Ectodermal cell (in vitro differentiated cells): ENCODE data around the gene NOC2L.

Source experiments
- H3K27ac ChIP-seq: 2 replicates; pipeline ENCODE4 v1.7.0; 2013; ENCODE audit warnings: mild to moderate bottlenecking, low read depth, low read length; ENCODE audit not compliant: insufficient read depth, poor library complexity, severe bottlenecking
- H3K27me3 ChIP-seq: 2 replicates; pipeline ENCODE4 v1.7.0; 2013; ENCODE audit warnings: mild to moderate bottlenecking, low read length; ENCODE audit not compliant: insufficient read depth, control insufficient read depth, poor library complexity, severe bottlenecking
- H3K36me3 ChIP-seq: one replicate; pipeline ENCODE4 v1.7.0; 2013; ENCODE audit warnings: low read length; ENCODE audit not compliant: control insufficient read depth, insufficient read depth
- H3K4me1 ChIP-seq: one replicate; pipeline ENCODE4 v1.7.0; 2013; ENCODE audit warnings: low read length; ENCODE audit not compliant: control insufficient read depth, insufficient read depth
- H3K4me3 ChIP-seq: 2 replicates; pipeline ENCODE4 v1.7.0; 2013; ENCODE audit warnings: low read depth, low read length, control low read depth; ENCODE audit not compliant: insufficient read depth
- H3K9me3 ChIP-seq: 2 replicates; pipeline ENCODE4 v1.7.0; 2013; ENCODE audit warnings: mild to moderate bottlenecking, low read length, moderate library complexity; ENCODE audit not compliant: control insufficient read depth
- WGBS, 2 experiments: methylation state at CpG; one replicate each; pipeline ENCODE4 v1.1.7; 2013; ENCODE audit warnings: missing lambda C conversion rate in 2 of 2; 5-methylcytosine and 5-hydroxymethylcytosine counted together

NOC2L gene

GRCh38 chr1:914131-914890 lies 44.7 kb downstream of the NOC2L start:
- Histone ChIP-seq H3K4me1 (no peaks in the 10 kb centered on the region), H3K4me3 (no peak overlapping the region), H3K9me3 (no peaks in the 10 kb centered on the region), H3K27me3 (peaks cover 91% of the 10 kb centered on the region), H3K27ac (no peak overlapping the region), H3K36me3 (no peaks in the 10 kb centered on the region)
- WGBS, 2 experiments, result 83 to 87% methylated on average over 21 of the region's 21 CpGs

GRCh38 chr1:913491-914130 lies 45.4 kb downstream of the NOC2L start:
- Histone ChIP-seq H3K36me3 (no peaks in the 10 kb centered on the region), H3K9me3 (no peaks in the 10 kb centered on the region), H3K27me3 (peaks cover 84% of the 10 kb centered on the region), H3K4me1 (no peaks in the 10 kb centered on the region), H3K4me3 (no peak overlapping the region), H3K27ac (no peak overlapping the region)
- WGBS, 2 experiments, result 89% methylated on average over 16 of the region's 16 CpGs

GRCh38 chr1:912740-913301 lies 46.2 kb downstream of the NOC2L start:
- H3K4me1 ChIP-seq, result no peaks in the 10 kb centered on the region
- no peak overlapping the region for H3K27ac ChIP-seq
- no peaks in the 10 kb centered on the region for H3K36me3 ChIP-seq
- H3K4me3 ChIP-seq, result no peak overlapping the region
- 52 to 56% methylated on average over 24 of the region's 24 CpGs for WGBS, 2 experiments
- H3K27me3 ChIP-seq, result peaks cover 81% of the 10 kb centered on the region
- no peaks in the 10 kb centered on the region for H3K9me3 ChIP-seq

- Histone ChIP-seq H3K9me3 (no peaks in the 10 kb centered on the region), H3K27me3 (peaks cover 81% of the 10 kb centered on the region), H3K4me3 (no peak overlapping the region), H3K27ac (no peak overlapping the region), H3K36me3 (no peaks in the 10 kb centered on the region), H3K4me1 (no peaks in the 10 kb centered on the region)
- 79 to 81% methylated on average over 15 of the region's 15 CpGs for WGBS, 2 experiments
Observed at GRCh38 chr1:911875-912739, 46.9 kb downstream of the NOC2L start.

DNA sequence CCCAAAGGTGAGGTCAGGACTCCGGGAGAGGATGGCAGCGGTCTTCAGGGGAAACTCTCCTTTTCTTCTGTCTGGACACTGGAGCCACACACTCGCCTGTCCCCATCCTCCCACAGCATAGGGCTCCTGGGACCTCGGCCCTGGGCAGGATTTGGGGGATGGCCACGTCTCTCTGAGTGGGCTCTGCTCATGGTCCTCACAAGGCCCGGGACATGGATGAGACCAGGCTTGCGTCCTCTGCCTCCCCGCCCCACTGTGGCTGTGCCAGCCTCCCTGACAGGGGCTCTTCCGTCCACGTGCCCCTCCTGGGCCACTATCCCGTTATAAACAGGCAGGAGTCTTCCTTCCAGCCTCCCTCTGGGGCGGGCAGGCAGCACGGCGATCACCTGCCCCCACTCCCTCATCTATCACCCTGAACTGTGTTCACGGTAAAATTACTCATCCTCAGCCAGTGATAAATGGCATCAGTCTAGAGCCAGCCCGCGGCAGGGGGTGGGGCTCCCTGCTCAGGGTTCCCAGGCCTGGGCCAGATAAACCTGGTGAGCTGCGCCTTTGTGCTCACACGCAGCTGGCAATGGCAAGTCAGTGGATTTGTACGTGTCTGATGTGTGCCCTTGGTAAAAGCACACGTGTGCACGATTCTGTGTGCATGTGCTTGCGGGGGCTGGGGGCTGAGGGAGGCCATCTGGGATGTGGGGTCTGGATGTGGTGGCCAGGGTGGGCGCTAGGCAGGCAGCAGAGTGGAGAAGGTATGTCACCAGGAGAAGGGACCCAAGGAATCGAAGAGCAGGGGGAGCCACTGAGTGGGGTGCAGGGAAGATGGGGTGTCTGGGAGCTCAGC lies 48.0 kb downstream of the NOC2L start:
- Histone ChIP-seq H3K4me3 (no peak overlapping the region), H3K4me1 (no peaks in the 10 kb centered on the region), H3K36me3 (no peaks in the 10 kb centered on the region), H3K27me3 (peaks cover 81% of the 10 kb centered on the region), H3K27ac (no peak overlapping the region), H3K9me3 (no peaks in the 10 kb centered on the region)
- 85 to 86% methylated on average over 25 of the region's 25 CpGs for WGBS, 2 experiments

GRCh38 chr1:910311-910880 lies 48.7 kb downstream of the NOC2L start:
- H3K9me3 ChIP-seq, result no peaks in the 10 kb centered on the region
- no peak overlapping the region for H3K27ac ChIP-seq
- 80% methylated on average over 29 of the region's 29 CpGs for whole genome bisulfite sequencing, 2 experiments
- no peaks in the 10 kb centered on the region for H3K36me3 ChIP-seq
- no peaks in the 10 kb centered on the region for H3K4me1 ChIP-seq
- H3K4me3 ChIP-seq, result no peak overlapping the region
- H3K27me3 ChIP-seq, result peaks cover 81% of the 10 kb centered on the region

DNA sequence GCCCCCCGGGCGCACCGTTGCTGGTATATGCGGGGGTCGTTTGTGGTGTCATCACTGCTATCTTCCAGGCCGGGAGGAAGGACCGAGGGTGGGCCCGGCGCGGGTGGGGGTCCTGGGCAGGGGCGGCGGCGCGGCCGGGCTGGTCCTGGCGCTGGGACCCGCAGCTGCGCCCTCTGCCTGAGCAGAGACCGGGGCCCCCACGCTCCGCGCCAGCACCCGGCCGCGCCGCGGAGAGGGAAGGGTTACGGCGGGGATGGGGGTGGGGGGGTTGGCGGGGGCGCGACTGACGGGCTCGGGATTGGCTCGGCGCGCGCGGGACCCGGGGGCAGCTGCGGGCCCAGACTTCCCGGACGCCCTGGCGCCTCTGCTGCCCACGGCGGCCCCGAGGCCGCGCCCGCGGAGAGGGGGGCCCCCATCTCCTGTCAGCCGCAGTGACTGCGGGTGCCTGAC lies 49.2 kb downstream of the NOC2L start:
- WGBS, 2 experiments, result 78 to 81% methylated on average over 53 of the region's 53 CpGs
- H3K27me3 ChIP-seq, result peaks cover 81% of the 10 kb centered on the region

GRCh38 chr1:908661-909060 lies 50.4 kb downstream of the NOC2L start:
- WGBS, 2 experiments, result 80 to 84% methylated on average over 14 to 16 of the region's 16 CpGs

More for the DNA sequence above, 49.2 kb downstream of the NOC2L start:
- no peaks in the 10 kb centered on the region for H3K36me3 ChIP-seq
- no peaks in the 10 kb centered on the region for H3K9me3 ChIP-seq
- no peak overlapping the region for H3K27ac ChIP-seq
- no peak overlapping the region for H3K4me3 ChIP-seq
- H3K4me1 ChIP-seq, result no peaks in the 10 kb centered on the region

More at GRCh38 chr1:908661-909060, 50.4 kb downstream of the NOC2L start:
- Histone ChIP-seq H3K4me1 (no peaks in the 10 kb centered on the region), H3K27me3 (peaks cover 80% of the 10 kb centered on the region), H3K9me3 (no peaks in the 10 kb centered on the region), H3K27ac (no peak overlapping the region), H3K4me3 (no peak overlapping the region), H3K36me3 (no peaks in the 10 kb centered on the region)
